HEK293 (cell line): ENCODE data around the gene AK5.

Source experiments
- CTCF ChIA-PET: fragments of 350-600 bp; formaldehyde crosslinking; extraction: SDS; loops from one replicate; lab custom pipeline; 2021; ENCODE audit warnings: antibody characterized with exemption; lab: Yijun Ruan, JAX
- POLR2A ChIA-PET: fragments of 300-600 bp; formaldehyde crosslinking; extraction: SDS; loops from one replicate; lab custom pipeline; 2020; ENCODE audit warnings: antibody characterized with exemption, inconsistent platforms; lab: Yijun Ruan, JAX
- H3K27ac ChIP-seq: fragments of 200-500 bp; sonication (Bioruptor generic); 2 replicates; pipeline ENCODE4 v1.5.1; 2014; ENCODE audit warnings: low read depth, low read length, control low read depth, inconsistent platforms; ENCODE audit errors: extremely low read depth
- H3K36me3 ChIP-seq, 2 experiments: fragments of 200-500 bp in 1 of 2; sonication (Bioruptor generic) in 1 of 2; 1 replicate in 1 of 2; 2 replicates in 1 of 2; pipeline ENCODE4 v1.5.1; 2014 to 2017; ENCODE audit warnings: inconsistent platforms in 2 of 2, low read length in 2 of 2; ENCODE audit not compliant: control insufficient read depth in 2 of 2, insufficient read depth in 1 of 2
- H3K4me1 ChIP-seq: fragments of 200-500 bp; sonication (Bioruptor generic); 2 replicates; pipeline ENCODE4 v1.5.1; 2014; ENCODE audit warnings: mild to moderate bottlenecking, low read length, inconsistent platforms; ENCODE audit not compliant: control insufficient read depth, insufficient read depth
- H3K4me3 ChIP-seq: 2 replicates; pipeline ENCODE4 v1.5.1; 2011; ENCODE audit warnings: low read depth, mild to moderate bottlenecking, control low read depth, low read length, moderate library complexity
- H3K9me3 ChIP-seq: fragments of 200-500 bp; sonication (Bioruptor generic); 2 replicates; pipeline ENCODE4 v1.5.1; 2014; ENCODE audit warnings: low read depth, low read length, inconsistent platforms; ENCODE audit not compliant: control insufficient read depth, insufficient read depth
- GLIS1 ChIP-seq: fragments of 450-650 bp; formaldehyde crosslinking; IDR thresholded peaks from 2 replicates; pipeline ENCODE4 v1.5.1; 2016; ENCODE audit warnings: missing biosample characterization, missing genetic modification characterization
- GLIS2 ChIP-seq: fragments of 450-650 bp; formaldehyde crosslinking; IDR thresholded peaks from 2 replicates; pipeline ENCODE4 v1.5.1; 2016; ENCODE audit warnings: missing biosample characterization, missing genetic modification characterization
- HOXA7 ChIP-seq: sonication (generic); formaldehyde crosslinking; IDR thresholded peaks from 2 replicates; pipeline ENCODE4 v1.8.1; 2022; ENCODE audit warnings: missing genetic modification reagents, borderline replicate concordance
- KLF8 ChIP-seq: fragments of 450-650 bp; formaldehyde crosslinking; IDR thresholded peaks from 2 replicates; pipeline ENCODE4 v1.5.1; 2016; ENCODE audit warnings: missing biosample characterization, missing genetic modification characterization
- REST ChIP-seq: fragments of 450-650 bp; formaldehyde crosslinking; IDR thresholded peaks from 2 replicates; pipeline ENCODE4 v1.5.1; 2016; ENCODE audit warnings: missing biosample characterization, missing genetic modification characterization
- ZBTB7A ChIP-seq: fragments of 450-650 bp; formaldehyde crosslinking; IDR thresholded peaks from 2 replicates; pipeline ENCODE4 v1.5.1; 2016; ENCODE audit warnings: low read depth, missing biosample characterization, missing genetic modification characterization
- ZFHX2 ChIP-seq: fragments of 450-650 bp; formaldehyde crosslinking; conservative IDR thresholded peaks from 2 replicates; pipeline ENCODE4 v1.5.1; 2016; ENCODE audit warnings: missing biosample characterization, missing genetic modification characterization
- ZNF174 ChIP-seq: fragments of 450-650 bp; formaldehyde crosslinking; IDR thresholded peaks from 2 replicates; pipeline ENCODE4 v1.5.0; 2017; ENCODE audit warnings: missing biosample characterization, mild to moderate bottlenecking, missing genetic modification characterization
- ZNF223 ChIP-seq: fragments of 450-650 bp; formaldehyde crosslinking; IDR thresholded peaks from 2 replicates; pipeline ENCODE4 v1.5.1; 2016; ENCODE audit warnings: missing biosample characterization, missing genetic modification characterization
- ZNF26 ChIP-seq: fragments of 450-650 bp; formaldehyde crosslinking; IDR thresholded peaks from 2 replicates; pipeline ENCODE4 v1.5.1; 2016; ENCODE audit warnings: missing biosample characterization, missing genetic modification characterization
- ZNF302 ChIP-seq: fragments of 450-650 bp; formaldehyde crosslinking; IDR thresholded peaks from 2 replicates; pipeline ENCODE4 v1.5.1; 2016; ENCODE audit warnings: missing biosample characterization, missing genetic modification characterization, low read depth
- ZNF335 ChIP-seq: fragments of 450-650 bp; formaldehyde crosslinking; conservative IDR thresholded peaks from 2 replicates; pipeline ENCODE4 v1.5.1; 2016; ENCODE audit warnings: missing biosample characterization, missing genetic modification characterization
- ZNF473 ChIP-seq: fragments of 450-650 bp; formaldehyde crosslinking; IDR thresholded peaks from 2 replicates; pipeline ENCODE4 v1.5.1; 2017; ENCODE audit warnings: missing biosample characterization, missing genetic modification characterization
- ZNF501 ChIP-seq: fragments of 450-650 bp; formaldehyde crosslinking; IDR thresholded peaks from 2 replicates; pipeline ENCODE4 v1.5.1; 2016; ENCODE audit warnings: missing biosample characterization, missing genetic modification characterization
- ZNF521 ChIP-seq: fragments of 450-650 bp; formaldehyde crosslinking; IDR thresholded peaks from 2 replicates; pipeline ENCODE4 v1.5.1; 2017; ENCODE audit warnings: missing biosample characterization, mild to moderate bottlenecking, missing genetic modification characterization
- ZNF530 ChIP-seq: fragments of 450-650 bp; formaldehyde crosslinking; IDR thresholded peaks from 2 replicates; pipeline ENCODE4 v1.5.1; 2016; ENCODE audit warnings: low read depth, missing biosample characterization, missing genetic modification characterization
- ZNF610 ChIP-seq: fragments of 450-650 bp; formaldehyde crosslinking; IDR thresholded peaks from 2 replicates; pipeline ENCODE4 v1.5.1; 2016; ENCODE audit warnings: missing biosample characterization, missing genetic modification characterization, borderline replicate concordance
- ZNF670 ChIP-seq: fragments of 450-650 bp; formaldehyde crosslinking; IDR thresholded peaks from 2 replicates; pipeline ENCODE4 v1.5.1; 2016; ENCODE audit warnings: missing biosample characterization, missing genetic modification characterization, low read depth
- ZNF707 ChIP-seq: fragments of 450-650 bp; formaldehyde crosslinking; IDR thresholded peaks from 2 replicates; pipeline ENCODE4 v1.5.1; 2016; ENCODE audit warnings: missing biosample characterization, missing genetic modification characterization
- ZNF785 ChIP-seq: fragments of 450-650 bp; formaldehyde crosslinking; IDR thresholded peaks from 2 replicates; pipeline ENCODE4 v1.5.1; 2016; ENCODE audit warnings: missing biosample characterization, missing genetic modification characterization
- ZNF830 ChIP-seq: fragments of 450-650 bp; IDR thresholded peaks from 2 replicates; pipeline ENCODE4 v1.5.0; 2018; ENCODE audit warnings: missing biosample characterization, missing genetic modification characterization, low read depth, mild to moderate bottlenecking, moderate library complexity
- ZNF843 ChIP-seq: fragments of 450-650 bp; formaldehyde crosslinking; IDR thresholded peaks from 2 replicates; pipeline ENCODE4 v1.5.1; 2016; ENCODE audit warnings: missing biosample characterization, missing genetic modification characterization

AK5 gene

GRCh38 chr1:77506771-77507170 lies 225.0 kb downstream of the AK5 start:
- TF ChIP-seq GLIS1: no peak
- no peak for TF ChIP-seq ZNF473 (tag by site-specific recombination)
- TF ChIP-seq ZNF785 (tag by site-specific recombination): no peak
- no peak for TF ChIP-seq ZFHX2 (tag by site-specific recombination)
- no peak for TF ChIP-seq ZNF843 (tag by site-specific recombination)
- CTCF ChIA-PET: no interaction called here
- H3K9me3 ChIP-seq: no peaks in the 10 kb centered on the region
- POLR2A ChIA-PET: no interaction called here
- H3K27ac ChIP-seq: no peak overlapping the region
- no peak overlapping the region for H3K4me3 ChIP-seq
- no peaks in the 10 kb centered on the region for H3K4me1 ChIP-seq
- no peaks in the 10 kb centered on the region for H3K36me3 ChIP-seq

- TF ChIP-seq ZNF707 (tag by site-specific recombination) (no peak), ZNF830 (tag by site-specific recombination) (no peak), GLIS2 (tag by site-specific recombination) (no peak), ZNF174 (tag by site-specific recombination) (no peak), ZNF501 (tag by site-specific recombination) (no peak), KLF8 (no peak), HOXA7 (CRISPR knock-in tag) (no peak), ZNF670 (tag by site-specific recombination) (no peak), REST (tag by site-specific recombination) (no peak), ZNF26 (no peak), ZNF335 (tag by site-specific recombination) (no peak), ZBTB7A (no peak), ZNF223 (no peak), ZNF521 (tag by site-specific recombination) (no peak), ZNF530 (tag by site-specific recombination) (no peak), ZNF610 (tag by site-specific recombination) (no peak), ZNF302 (no peak)
- TF ChIP-seq, all 188 proteins: peak for 0
- POLR2A ChIA-PET: no interaction called here
- Histone ChIP-seq H3K4me3 (no peak overlapping the region), H3K27ac (no peak overlapping the region), H3K4me1 (no peaks in the 10 kb centered on the region), H3K9me3 (no peaks in the 10 kb centered on the region), H3K36me3 (no peaks in the 10 kb centered on the region)
- CTCF ChIA-PET: interaction anchor here (0.6 to 0.7 kb wide), 2 partner anchors 24 to 452 kb away, joined by 4 to 7 read pairs; no protein-coding TSS in a partner anchor
Measured at GRCh38 chr1:77509051-77509492, 227.3 kb downstream of the AK5 start.
